MG63 (cell line): ENCODE measurements around the gene ICAM5. TPM values are rescaled to one million over a fixed set of nuclear protein-coding genes. Genes with fewer than 3 reads are reported as not detected.

Source experiments
- DNase-seq: peaks from one replicate; pipeline ENCODE4 v3.0.0-alpha.2; 2020
- H3K27me3 ChIP-seq: fragments of 250-450 bp; sonication (Bioruptor Pico); 2 replicates; pipeline ENCODE4 v1.5.1; 2020; ENCODE audit warnings: mild to moderate bottlenecking, moderate library complexity
- H3K36me3 ChIP-seq: fragments of 250-450 bp; sonication (Bioruptor Pico); 2 replicates; pipeline ENCODE4 v1.5.1; 2020; ENCODE audit warnings: mild to moderate bottlenecking, moderate library complexity
- H3K4me3 ChIP-seq: fragments of 250-450 bp; sonication (Bioruptor Pico); 2 replicates; pipeline ENCODE4 v1.5.1; 2020; ENCODE audit warnings: mild to moderate bottlenecking, moderate library complexity
- H3K9me3 ChIP-seq: fragments of 250-450 bp; sonication (Bioruptor Pico); 2 replicates; pipeline ENCODE4 v1.5.1; 2020; ENCODE audit warnings: mild to moderate bottlenecking, moderate library complexity
- total RNA-seq: library from RNA; depleted of rRNA; stranded (reverse); fragments of >200 nt; shearing (Covaris generic); gene quantifications from 2 replicates; pipeline ENCODE4 v1.2.3, GENCODE V29; 2014; ENCODE audit warnings: low replicate concordance

ICAM5 gene
- total RNA-seq, 1 experiment from 2014 or later, result not detected

- peaks cover 1% of the 10 kb centered on the region; the same call in 1 of the 2 replicates for H3K9me3 ChIP-seq
- H3K27me3 ChIP-seq, result peaks cover 6% of the 10 kb centered on the region
- no peaks in the 10 kb centered on the region for H3K36me3 ChIP-seq
- H3K4me3 ChIP-seq, result no peak overlapping the region
- no peak for DNase-seq
Observed at GRCh38 chr19:10284065-10284959, 5.4 kb upstream of the ICAM5 start.

GRCh38 chr19:10284960-10285278, 4.8 kb upstream of the ICAM5 start:
- no peak for DNase-seq
- no peak overlapping the region for H3K4me3 ChIP-seq
- H3K9me3 ChIP-seq, result peaks cover 3% of the 10 kb centered on the region; the same call in 1 of the 2 replicates
- no peaks in the 10 kb centered on the region for H3K36me3 ChIP-seq
- peaks cover 12% of the 10 kb centered on the region for H3K27me3 ChIP-seq

- H3K27me3 ChIP-seq, result peaks cover 17% of the 10 kb centered on the region
- H3K36me3 ChIP-seq, result no peaks in the 10 kb centered on the region
- DNase-seq, result no peak
- H3K9me3 ChIP-seq, result peaks cover 3% of the 10 kb centered on the region; the same call in 1 of the 2 replicates
- H3K4me3 ChIP-seq, result no peak overlapping the region
Observed at GRCh38 chr19:10285393-10285792, 4.4 kb upstream of the ICAM5 start.

- no peak for DNase-seq
- H3K4me3 ChIP-seq, result no peak within 1 kb of the TSS
- peaks cover 34% of the 10 kb centered on the region for H3K27me3 ChIP-seq
- H3K9me3 ChIP-seq, result peaks cover 3% of the 10 kb centered on the region; the same call in 1 of the 2 replicates
- no peaks in the 10 kb centered on the region for H3K36me3 ChIP-seq
Observed at GRCh38 chr19:10286803-10287737, 2.7 kb upstream of the ICAM5 start, which contains the start of gene ICAM4. ICAM4 (plus strand) TSS chr19:10286955; CDS start chr19:10287013, 58 bp downstream.

- no peak for DNase-seq
- no peak overlapping the region; the same call in 1 of the 2 replicates for H3K4me3 ChIP-seq
- peaks cover 3% of the 10 kb centered on the region; the same call in 1 of the 2 replicates for H3K9me3 ChIP-seq
- no peaks in the 10 kb centered on the region for H3K36me3 ChIP-seq
- peaks cover 50% of the 10 kb centered on the region for H3K27me3 ChIP-seq
Observed at GRCh38 chr19:10288662-10289166, 1.0 kb upstream of the ICAM5 start.

- Histone ChIP-seq H3K36me3 (no peaks in the 10 kb centered on the region), H3K4me3 (peak overlapping the region; percentile 18), H3K27me3 (peaks cover 56% of the 10 kb centered on the region), H3K9me3 (peaks cover 3% of the 10 kb centered on the region; the same call in 1 of the 2 replicates)
- no peak for DNase-seq
Observed at GRCh38 chr19:10289167-10289835, 451 bp upstream of the ICAM5 start.

GRCh38 chr19:10290357-10290875, 664 bp downstream of the ICAM5 start:
- H3K4me3 ChIP-seq, result peak overlapping the region; percentile 18
- peaks cover 67% of the 10 kb centered on the region for H3K27me3 ChIP-seq
- peaks cover 3% of the 10 kb centered on the region; the same call in 1 of the 2 replicates for H3K9me3 ChIP-seq
- DNase-seq, result no peak
- H3K36me3 ChIP-seq, result no peaks in the 10 kb centered on the region

- H3K4me3 ChIP-seq, result peak overlapping the region; percentile 32
- H3K36me3 ChIP-seq, result no peaks in the 10 kb centered on the region
- H3K27me3 ChIP-seq, result peaks cover 73% of the 10 kb centered on the region
- peaks cover 3% of the 10 kb centered on the region; the same call in 1 of the 2 replicates for H3K9me3 ChIP-seq
- DNase-seq, result peak; percentile 58
Observed at GRCh38 chr19:10290876-10291553, 1.3 kb downstream of the ICAM5 start.

GRCh38 chr19:10291554-10292205, 1.9 kb downstream of the ICAM5 start:
- peaks cover 73% of the 10 kb centered on the region for H3K27me3 ChIP-seq
- DNase-seq, result no peak
- H3K4me3 ChIP-seq, result peak overlapping the region; percentile 32
- peaks cover 3% of the 10 kb centered on the region; the same call in 1 of the 2 replicates for H3K9me3 ChIP-seq
- no peaks in the 10 kb centered on the region for H3K36me3 ChIP-seq

GRCh38 chr19:10292206-10292788, 2.5 kb downstream of the ICAM5 start:
- H3K9me3 ChIP-seq, result peaks cover 3% of the 10 kb centered on the region; the same call in 1 of the 2 replicates
- H3K36me3 ChIP-seq, result no peaks in the 10 kb centered on the region
- peak overlapping the region; percentile 32 for H3K4me3 ChIP-seq
- peaks cover 73% of the 10 kb centered on the region for H3K27me3 ChIP-seq
- DNase-seq, result peak; percentile 78

GRCh38 chr19:10292789-10293636, 3.3 kb downstream of the ICAM5 start:
- Histone ChIP-seq H3K9me3 (peaks cover 3% of the 10 kb centered on the region; the same call in 1 of the 2 replicates), H3K27me3 (peaks cover 73% of the 10 kb centered on the region), H3K4me3 (peak overlapping the region; percentile 32), H3K36me3 (no peaks in the 10 kb centered on the region)
- DNase-seq, result no peak

- peaks cover 72% of the 10 kb centered on the region for H3K27me3 ChIP-seq
- H3K9me3 ChIP-seq, result peaks cover 3% of the 10 kb centered on the region; the same call in 1 of the 2 replicates
- H3K4me3 ChIP-seq, result no peak overlapping the region
- no peak for DNase-seq
- no peaks in the 10 kb centered on the region for H3K36me3 ChIP-seq
Observed at GRCh38 chr19:10293637-10294367, 4.0 kb downstream of the ICAM5 start.

- H3K9me3 ChIP-seq, result peaks cover under 1% of the 10 kb centered on the region; the same call in 1 of the 2 replicates
- no peak for DNase-seq
- peaks cover 67% of the 10 kb centered on the region for H3K27me3 ChIP-seq
- H3K36me3 ChIP-seq, result no peaks in the 10 kb centered on the region
- H3K4me3 ChIP-seq, result no peak overlapping the region
Observed at GRCh38 chr19:10294368-10294697, 4.6 kb downstream of the ICAM5 start.
